Pulmonary artery endothelial cell (primary cell): Measurements from ENCODE around the gene IRS2. TPM values are rescaled to one million over a fixed set of nuclear protein-coding genes. Genes with fewer than 3 reads are reported as not detected.

ENCODE experiments used
- DNase-seq: peaks from one replicate; pipeline ENCODE4 v3.0.0-alpha.2; 2011; ENCODE audit warnings: low read depth, low spot score
- total RNA-seq: library from RNA; depleted of rRNA; stranded (reverse); fragments of >200 nt; gene quantifications from 2 replicates; pipeline ENCODE4 v1.2.3, GENCODE V29; 2014

IRS2 gene
- total RNA-seq, 1 donor from 2014 or later = 0.46 TPM

DNA sequence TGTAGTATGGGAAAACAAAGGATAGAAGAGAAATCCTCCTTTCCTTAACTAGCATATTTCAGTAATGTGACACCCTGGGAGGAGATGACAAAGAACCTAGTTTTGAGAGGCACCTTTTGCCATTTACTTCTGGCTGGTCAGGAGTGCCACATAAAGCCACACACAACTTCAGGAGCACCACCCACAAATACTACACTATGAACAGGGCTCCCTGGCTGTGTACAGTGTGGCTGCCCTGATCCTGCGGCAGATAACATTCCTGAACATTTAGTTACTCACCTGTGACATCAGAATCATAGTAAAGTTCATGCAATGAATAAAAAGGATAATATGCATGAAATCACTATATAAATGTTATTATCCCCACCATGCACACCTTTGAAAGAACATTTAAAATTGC, 17.4 kb upstream of the IRS2 start:
- no peak for DNase-seq

DNA sequence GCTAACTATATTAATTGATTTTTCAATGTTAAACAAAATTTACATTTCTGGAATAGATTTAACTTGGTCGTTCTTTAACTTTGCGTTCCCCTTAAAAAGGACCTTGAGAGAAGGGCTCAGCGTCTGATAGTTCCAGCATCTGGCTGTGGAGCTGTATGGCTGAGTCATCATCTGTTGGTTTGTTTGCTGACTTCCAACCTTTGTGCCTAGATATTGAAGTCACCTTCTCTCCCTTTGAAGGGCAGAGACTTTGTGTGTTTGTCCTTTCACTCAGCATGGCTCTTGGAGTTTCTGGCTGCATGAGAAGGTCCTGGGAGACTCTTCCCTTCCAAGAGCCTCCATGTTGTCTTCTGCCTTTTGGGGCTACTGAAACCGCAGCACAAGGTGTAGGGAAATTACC, 16.6 kb upstream of the IRS2 start:
- DNase-seq = no peak

DNA sequence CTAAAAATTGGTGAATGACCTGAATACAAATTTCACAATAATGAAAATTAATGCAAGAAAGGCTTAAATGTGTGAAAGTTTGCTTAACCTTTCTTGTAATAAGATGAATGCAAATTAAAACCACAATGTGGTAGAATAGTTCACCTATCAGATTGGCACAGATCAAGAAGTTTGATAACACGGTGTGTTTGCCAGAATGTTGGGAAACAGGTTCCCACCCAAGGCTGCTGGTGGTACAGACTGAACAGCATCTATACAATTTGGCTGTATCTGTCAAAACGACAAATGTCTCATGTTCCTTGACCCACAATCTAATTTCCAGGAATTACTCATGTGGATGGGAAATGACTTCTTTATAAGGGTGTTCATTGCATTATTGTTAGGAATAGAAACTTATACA, 8.6 kb upstream of the IRS2 start:
- DNase-seq = no peak

DNA sequence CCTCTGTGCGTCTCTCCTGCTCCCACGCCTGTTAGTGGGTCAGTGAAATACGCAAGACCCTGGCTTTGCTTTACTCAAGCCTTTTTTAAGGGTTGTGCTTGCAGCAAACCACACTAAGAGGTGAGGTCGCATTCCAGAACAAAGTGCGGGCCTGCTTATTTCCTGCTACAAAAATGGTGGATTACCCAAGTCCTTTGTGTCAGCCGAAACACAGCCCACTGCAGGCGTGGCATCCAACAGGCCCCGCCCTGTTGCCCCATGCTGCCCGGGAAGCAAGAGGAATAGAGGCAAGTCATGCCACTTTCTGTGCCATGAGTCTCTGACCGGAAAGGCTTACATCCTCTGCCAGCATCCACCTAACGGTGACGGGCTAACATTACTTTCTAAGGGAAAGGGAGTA, 7.7 kb upstream of the IRS2 start:
- no peak for DNase-seq

DNA sequence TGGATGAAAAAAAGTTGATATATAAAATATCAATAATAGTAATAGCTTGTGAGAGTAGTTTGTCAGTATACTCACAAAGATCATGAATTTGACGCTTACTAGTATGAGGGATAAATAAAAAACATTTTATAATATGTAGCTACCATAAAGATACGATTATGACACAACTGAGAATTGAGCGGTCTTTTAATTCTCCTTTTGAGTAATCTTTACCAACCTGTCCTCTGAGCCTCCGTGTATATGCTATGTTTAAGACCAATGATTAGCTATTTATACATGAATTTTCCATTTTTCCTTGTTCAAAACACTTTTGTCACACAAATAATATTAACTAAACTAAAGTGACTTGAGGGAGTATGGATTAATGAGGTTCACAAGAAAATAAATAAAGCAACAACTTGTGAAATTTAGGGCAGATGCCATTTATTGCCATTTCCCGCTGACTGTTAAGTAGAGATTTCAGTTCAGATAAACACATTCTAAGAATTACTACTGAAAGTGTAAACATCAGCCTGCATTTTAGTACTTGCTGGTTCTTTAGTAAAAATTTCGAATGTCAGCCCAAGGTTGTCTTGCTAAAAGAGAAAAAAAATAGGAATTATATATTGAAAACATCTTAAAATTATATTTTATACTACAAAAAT, 6.2 kb upstream of the IRS2 start:
- no peak for DNase-seq

DNA sequence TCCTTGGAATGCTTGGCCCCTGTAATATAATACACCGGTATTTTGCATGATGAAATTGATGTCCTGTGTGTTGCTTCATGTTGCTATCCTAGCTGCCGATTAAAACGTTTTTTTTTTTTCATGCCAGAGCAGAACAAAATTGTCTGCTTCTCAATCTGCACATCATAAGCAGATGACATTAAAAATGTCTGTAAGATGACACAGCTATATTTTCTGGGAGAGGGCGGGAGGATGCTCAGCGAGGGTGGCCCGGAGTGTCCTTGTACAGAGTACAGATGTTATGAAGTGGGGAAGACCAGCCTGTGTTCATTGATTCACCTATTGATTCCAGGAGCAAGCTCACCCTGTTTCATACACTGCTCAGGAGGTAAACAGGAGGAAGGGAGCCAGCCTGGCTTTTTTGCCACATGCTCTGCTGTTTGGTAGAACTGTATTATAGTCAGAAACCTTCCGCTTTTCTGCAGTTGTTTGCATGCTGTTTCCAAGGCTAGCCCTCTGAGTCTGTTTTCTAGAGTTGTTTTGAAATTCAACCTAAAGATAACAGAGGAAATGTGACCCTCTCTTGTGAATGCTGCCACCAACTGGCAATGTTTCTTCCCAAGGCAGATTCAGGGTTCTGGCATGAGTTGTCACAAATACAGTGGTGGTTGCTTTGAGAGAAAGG, 4.7 kb upstream of the IRS2 start:
- DNase-seq = no peak

DNA sequence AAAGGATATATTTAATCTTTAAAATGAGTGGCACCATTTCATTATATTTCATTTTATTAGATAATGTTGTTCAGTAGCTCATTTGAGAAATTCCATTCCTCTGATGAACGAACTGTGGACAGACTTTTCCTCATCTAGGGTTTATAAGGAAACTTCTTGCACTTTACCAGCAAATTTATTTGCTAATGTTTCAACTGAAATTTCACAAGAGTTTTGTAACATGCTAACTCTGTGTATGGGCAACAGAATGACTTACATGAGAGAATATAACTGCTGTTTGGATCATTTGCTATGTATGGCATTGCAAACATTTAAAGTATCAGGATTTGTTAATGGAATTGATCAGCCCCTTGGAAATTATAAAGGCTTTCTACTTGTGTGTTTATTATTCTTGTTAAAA, 3.7 kb upstream of the IRS2 start:
- no peak for DNase-seq

DNA sequence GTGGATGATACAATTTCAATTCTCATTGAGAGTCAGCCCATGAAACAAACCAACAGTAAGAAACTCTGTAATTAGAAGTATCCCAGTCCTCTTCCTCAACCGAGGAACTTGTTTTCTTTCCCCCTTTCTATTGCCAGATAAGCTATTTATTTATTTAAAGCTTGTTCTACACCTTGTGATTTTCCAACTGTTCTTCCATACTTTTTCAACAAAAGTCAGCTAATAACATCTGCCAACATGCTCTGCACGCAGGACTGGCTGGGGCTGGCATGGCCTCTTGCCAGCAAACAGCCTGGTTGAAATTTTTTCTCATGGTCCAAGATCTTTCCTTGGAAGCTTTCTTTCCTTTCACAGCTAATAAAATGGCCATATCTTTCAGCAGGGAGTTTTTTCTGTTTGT, 2.9 kb upstream of the IRS2 start:
- DNase-seq = no peak

DNA sequence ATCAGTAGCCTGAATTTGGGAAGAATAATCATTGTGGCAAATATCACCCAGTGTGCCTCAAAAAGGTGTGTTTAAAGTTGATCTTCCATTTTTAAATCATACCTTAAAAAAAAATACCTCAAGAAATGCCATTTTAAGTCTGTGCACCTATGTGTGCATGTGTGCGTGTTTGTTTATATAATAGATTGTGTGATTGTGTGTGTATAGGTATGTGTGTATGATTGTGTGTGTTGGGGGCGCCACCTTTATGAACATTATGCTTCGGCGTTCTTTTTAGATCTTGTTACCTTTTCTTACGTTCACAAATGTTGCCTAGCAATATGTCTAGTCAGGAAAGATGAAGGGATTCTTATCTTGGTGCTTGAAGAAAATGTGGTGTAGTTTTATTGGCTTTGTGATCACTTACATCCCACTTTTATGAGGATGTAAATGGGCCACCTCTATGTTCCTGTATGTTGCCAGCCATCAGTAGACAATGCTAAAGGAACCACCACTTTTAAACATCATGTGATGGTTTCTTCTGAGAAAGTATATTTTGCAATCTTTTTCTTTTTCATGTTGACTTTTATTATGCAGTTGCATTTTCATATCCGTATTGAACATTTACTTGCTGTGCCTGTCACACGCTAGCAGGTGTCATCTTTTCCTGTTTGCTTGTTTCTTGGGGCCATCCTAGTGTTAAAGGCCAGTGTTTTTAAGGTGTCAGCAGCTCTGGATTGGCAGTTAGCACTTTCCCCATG, 2.2 kb upstream of the IRS2 start:
- DNase-seq = no peak

DNA sequence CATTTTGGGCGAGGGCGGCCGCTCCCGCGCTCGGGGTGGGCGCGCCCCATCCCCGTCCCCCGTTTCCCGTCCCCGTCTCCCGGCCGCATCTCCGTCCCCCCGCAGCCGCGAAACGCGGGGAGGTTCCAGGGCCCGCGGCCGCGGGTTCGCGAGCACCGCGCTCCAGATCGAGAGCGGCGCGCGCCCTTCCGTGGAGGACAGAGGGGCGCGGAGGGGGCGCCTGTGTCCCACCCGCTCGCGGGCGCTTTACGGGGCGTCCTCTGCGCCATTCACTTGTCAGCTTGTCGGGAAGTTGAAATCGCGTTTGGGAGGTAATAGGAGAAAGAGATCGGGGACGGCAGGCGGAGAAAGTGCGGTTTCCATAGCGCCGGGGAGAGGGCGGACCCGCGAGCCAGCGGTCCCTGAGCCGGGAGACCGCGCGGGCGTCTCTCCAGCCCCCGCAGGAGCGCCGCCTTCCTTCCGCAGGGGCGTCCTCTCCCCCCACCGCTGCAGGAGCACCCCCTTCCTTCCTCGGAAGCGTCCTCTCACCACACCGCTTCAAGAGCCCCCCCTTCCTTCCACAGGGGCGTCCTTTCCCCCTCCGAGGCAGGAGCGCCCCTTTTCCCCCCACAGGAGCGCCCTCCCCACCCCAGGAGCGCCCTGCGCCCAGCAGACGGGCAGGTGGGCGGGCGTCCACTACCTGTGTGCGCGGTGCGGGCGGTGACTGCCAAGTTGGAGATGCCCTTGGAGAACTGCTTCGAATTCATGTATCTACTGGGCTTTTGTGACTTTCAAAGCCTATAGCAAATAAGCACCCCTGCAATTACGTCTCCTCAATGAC, 962 bp upstream of the IRS2 start:
- no peak for DNase-seq

DNA sequence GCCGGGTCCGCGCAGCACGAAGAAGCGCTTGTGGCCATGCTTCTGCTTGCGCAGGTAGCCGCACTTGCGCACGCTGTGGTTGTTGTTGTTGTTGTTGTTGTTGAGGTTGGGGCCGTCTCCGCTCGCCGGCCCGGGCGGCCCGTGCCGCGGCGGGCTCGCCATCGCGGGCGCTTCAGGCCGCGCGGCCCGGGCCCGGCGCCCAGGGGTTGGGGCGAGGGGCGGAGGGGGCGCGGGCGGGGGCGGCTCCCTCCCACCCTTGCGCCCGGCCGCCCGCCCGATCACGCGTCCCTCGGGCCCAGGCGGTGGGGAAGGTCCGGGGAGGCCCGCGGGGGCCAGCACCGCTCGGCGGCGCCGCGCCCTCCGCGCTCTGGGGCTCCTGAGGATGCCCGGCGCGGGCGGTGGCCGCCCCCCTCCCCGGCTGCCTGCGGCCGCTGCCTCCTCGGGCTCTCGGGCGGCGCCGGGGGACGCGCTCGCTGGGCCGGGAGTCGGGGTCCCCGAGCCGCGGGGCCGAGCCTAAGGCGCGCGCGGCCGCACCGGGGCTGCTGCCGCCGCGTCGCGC, 412 bp downstream of the IRS2 start:
- DNase-seq = no peak

DNA sequence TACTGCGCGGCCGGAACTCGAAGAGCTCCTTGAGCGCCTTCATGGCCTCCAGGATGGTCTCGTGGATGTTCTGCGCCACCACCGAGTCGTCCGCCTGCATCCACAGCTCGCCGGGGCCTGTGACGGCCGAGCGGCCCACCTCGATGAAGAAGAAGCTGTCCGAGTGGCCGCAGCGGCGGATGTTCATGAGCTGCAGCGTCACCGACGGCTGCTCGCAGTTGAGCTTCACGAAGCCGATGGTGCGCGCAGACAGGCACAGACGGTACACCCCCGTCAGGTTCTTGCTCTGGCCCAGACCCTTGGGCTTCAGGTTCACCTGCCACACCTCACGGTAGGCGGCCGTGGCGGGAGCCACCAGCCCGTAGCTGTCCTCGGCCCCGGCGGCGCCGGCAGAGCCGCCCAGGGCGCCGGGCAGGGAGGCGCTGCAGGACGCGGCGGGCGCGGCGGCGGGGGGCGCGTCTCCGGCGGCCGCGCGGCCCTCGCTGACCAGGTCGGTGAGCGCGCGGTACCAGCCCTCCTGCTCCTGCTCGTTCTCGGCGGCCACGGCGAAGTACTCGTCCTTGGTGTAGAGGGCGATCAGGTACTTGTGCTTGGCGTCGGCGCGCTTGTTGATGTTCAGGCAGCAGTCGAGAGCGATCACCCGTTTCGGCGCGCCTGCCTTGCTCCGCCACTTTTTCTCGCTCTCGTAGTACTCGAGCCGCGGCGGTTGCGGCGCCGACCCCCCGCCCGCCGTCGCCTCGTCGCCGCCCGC, 1.1 kb downstream of the IRS2 start:
- no peak for DNase-seq

DNA sequence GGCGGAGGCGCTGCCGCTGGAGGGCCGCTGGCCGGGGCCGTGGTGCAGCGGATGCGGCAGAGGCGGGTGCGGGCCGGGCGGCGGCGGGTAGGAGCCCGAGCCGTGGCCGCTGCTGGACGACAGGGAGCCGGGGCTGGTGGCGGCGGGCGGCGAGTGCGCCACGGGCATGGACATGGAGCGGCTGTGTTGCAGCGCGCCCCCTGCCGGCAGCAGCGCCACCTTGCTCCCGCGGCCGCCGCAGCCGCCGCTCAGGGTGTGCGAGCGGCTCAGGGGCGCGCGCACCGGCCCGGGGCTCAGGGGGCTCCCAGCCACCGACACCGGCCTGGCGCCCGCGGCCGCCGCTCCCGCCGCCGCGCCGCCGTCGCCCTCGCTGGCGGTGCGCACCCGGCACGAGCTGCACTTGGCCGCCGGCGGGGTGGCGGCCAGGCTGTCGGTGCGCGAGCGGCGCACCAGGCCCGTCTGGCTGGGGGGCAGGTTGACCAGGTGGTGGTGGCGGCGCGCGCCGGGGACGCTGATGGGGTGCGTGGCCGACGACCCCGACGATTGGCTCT, 1.7 kb downstream of the IRS2 start:
- no peak for DNase-seq

DNA sequence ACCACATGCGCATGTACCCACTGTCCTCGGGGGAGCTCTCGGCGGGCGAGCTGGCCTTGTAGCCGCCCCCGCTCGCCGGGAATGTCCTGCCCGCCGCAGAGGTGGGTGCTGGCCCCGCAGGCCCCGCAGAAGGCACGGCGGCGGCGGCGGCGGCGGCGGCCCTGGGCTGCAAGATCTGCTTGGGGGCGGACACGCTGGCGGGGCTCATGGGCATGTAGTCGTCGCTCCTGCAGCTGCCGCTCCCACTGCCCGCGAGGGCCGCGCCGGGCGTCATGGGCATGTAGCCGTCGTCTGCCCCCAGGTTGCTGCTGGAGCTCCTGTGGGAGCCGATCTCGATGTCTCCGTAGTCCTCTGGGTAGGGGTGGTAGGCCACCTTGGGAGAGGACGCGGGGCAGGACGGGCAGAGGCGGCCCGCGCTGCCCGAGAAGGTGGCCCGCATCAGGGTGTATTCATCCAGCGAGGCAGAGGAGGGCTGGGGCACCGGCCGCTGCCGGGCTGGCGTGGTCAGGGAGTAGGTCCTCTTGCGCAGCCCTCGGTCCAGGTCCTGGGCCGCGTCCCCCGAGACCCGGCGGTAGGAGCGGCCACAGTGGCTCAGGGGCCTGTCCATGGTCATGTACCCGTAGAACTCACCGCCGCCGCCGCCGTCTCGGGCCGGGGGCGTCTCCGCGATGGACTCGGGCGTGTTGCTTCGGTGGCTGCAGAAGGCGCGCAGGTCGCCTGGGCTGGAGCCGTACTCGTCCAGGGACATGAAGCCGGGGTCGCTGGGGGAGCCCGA, 2.4 kb downstream of the IRS2 start:
- DNase-seq = no peak

DNA sequence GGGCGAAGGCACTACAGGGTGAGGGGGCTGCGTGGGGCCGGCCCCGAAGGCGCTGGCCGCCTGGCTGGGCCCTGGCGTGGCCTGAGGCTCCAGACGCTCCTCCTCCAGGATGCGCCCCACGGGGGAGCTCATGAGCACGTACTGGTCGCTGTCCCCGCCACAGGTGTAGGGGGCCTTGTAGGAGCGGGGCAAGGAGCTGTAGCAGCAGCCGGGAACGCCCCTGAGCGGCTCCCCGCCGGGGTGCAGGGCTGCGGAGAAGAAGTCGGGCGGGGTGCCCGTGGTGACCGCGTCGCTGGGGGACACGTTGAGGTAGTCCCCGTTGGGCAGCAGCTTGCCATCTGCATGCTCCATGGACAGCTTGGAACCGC, 3.0 kb downstream of the IRS2 start:
- DNase-seq = no peak

DNA sequence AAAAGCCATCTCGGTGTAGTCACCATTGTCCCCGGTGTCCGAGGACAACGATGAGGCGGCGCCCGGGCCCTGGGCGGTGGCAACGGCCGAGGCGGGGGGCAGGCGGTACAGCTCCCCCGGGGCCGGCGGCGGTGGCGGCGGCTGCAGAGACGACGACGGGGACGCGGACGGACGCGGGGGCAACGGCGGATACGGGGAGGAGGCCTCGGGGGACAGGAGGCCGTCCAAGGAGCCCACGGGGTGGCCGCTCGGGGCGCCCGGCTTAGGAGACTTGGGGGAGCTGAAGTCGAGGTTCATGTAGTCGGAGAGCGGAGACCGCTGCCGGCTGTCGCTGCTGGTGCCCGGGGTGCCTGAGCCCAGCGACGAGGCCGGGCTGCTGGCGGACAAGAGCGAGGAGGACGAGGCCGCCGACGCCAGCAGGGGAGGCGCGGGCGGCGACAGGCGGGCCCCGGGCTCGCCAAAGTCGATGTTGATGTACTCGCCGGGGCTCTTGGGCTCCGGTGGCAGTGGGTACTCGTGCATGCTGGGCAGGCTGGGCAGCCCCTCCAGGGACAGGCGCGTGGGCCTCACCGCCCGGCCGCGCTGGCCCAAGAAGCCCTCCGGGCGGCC, 3.5 kb downstream of the IRS2 start:
- no peak for DNase-seq

DNA sequence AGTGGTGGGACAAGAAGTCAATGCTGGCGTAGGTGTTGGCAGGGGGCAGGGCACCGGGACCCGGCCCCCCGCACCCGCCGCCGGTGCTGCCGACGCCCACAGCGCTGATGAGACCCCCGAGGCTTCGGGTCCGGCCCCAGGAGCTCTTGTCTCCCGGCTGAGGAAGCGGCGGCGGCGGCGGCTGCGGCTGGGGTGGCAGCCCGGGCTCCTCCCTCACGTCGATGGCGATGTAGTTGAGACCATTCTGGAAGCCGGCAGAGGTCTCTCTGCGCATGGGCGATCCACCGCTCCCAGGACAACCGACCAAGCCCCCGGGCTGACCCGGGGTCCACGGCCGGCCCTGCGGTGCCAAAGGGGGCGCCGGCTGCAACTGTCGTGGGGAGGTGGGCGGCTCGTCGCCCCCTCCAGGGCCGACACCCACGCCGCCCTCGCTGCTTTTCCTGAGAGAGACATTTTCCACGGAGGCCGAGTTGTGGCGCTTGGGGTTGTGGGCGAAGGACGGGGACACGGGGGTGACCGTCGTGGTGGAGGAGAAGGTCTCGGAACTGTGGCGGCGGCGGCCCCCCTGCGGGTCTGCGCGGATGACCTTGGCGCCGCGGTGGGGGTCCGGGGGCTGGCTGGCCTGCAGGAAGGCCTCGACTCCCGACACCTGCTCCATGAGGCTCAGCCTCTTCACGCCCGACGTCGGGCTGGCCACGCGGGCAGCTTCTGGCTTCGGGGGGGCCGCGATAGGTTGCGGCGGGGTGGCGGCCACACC, 4.1 kb downstream of the IRS2 start:
- DNase-seq = no peak

DNA sequence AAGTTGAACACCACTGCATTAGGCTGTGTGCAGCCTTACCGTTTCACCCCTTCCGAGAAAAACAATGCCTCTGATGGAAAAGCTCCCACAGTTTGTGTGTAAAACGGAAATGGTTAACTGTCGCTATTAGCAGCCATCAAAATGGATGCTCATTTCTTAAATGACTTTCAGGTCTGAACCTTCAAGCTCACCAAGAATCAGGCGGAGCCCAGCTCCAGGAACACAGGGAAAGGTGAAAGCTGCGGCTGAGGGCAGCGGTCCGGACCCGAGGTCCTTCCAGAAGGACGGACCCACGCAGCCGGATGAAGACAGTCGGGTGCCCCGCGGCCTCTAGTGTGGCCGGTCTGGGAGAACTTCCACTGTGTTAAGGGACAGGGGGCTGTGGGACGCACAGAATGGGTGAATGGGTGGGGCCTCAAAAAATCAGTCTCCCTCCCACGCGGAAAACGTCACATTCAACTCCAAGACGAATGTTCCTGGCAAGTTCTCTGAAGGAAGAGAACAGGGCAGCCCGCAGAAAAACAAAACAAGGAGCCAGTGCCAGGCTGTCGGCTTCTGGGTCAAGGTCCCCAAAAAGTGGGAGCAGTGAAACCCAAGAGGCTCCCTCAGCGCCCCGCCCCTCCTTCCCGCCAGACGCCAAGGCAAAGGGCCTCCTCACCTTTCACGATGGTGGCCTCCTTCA, 4.9 kb downstream of the IRS2 start:
- no peak for DNase-seq
